HG02623 (cell line): ENCODE measurements around the gene B4GALNT4.
A peak's percentile ranks its signal among the peaks of the same experiment; 100 is the strongest.
"Not testable (repeated sequence)": the region's sequence is repeated elsewhere in the genome, so short reads cannot be mapped to it uniquely, and the experiment has no call there.

Experiments
- ATAC-seq: cut with Tn5 transposase; IDR thresholded peaks from one replicate; pipeline ENCODE4 v1.9.1; 2021; ENCODE audit warnings: moderate library complexity; ENCODE audit not compliant: unreplicated experiment

B4GALNT4 gene

GRCh38 chr11:369336-370018 is at the start of gene B4GALNT4:
TSS of gene B4GALNT4 (plus strand) at chr11:369499. CDS start at chr11:369804, 305 bp downstream.
- ATAC-seq, result no peak

- not testable (repeated sequence) for ATAC-seq
These were observed 49.4 kb upstream of the B4GALNT4 start for GRCh38 chr11:319888-320273.

- no peak for ATAC-seq
These were observed 45.1 kb upstream of the B4GALNT4 start for GRCh38 chr11:324156-324555.

GRCh38 chr11:324593-325517 is 44.4 kb upstream of the B4GALNT4 start:
- ATAC-seq, result not testable (repeated sequence)

GRCh38 chr11:325796-326591 is 43.3 kb upstream of the B4GALNT4 start:
- ATAC-seq, result no peak

- ATAC-seq, result no peak
These were observed 42.8 kb upstream of the B4GALNT4 start for GRCh38 chr11:326592-326841.

- ATAC-seq, result peak; percentile 49
These were observed 42.3 kb upstream of the B4GALNT4 start for GRCh38 chr11:326842-327580.

GRCh38 chr11:327581-327923 is 41.7 kb upstream of the B4GALNT4 start:
- no peak for ATAC-seq

- ATAC-seq, result no peak
These were observed 41.3 kb upstream of the B4GALNT4 start for GRCh38 chr11:328012-328411.

- ATAC-seq, result not testable (repeated sequence)
These were observed 40.7 kb upstream of the B4GALNT4 start for GRCh38 chr11:328516-329100.

- ATAC-seq, result no peak
These were observed 39.4 kb upstream of the B4GALNT4 start for GRCh38 chr11:329886-330253.

- no peak for ATAC-seq
These were observed 39.0 kb upstream of the B4GALNT4 start for GRCh38 chr11:330307-330693.

- no peak for ATAC-seq
These were observed 38.5 kb upstream of the B4GALNT4 start for GRCh38 chr11:330694-331357.

- no peak for ATAC-seq
These were observed 37.8 kb upstream of the B4GALNT4 start for GRCh38 chr11:331358-332060.

- ATAC-seq, result no peak
These were observed 36.4 kb upstream of the B4GALNT4 start for GRCh38 chr11:332651-333480.

- ATAC-seq, result not testable (repeated sequence)
These were observed 35.6 kb upstream of the B4GALNT4 start for GRCh38 chr11:333616-334263.

GRCh38 chr11:334264-334994 is 34.9 kb upstream of the B4GALNT4 start:
- ATAC-seq, result no peak
